ENCODE results near the gene GPALPP1. TPM values are rescaled to one million over a fixed set of nuclear protein-coding genes. Genes with fewer than 3 reads are reported as not detected.

Gene GPALPP1
- total RNA-seq, 2 donors from 2014 or later = 25.8 to 36.4 TPM

- WGBS, 2 experiments (ENCODE audit: insufficient coverage in 1 of 2, insufficient read length in 1 of 2) = 92 to 94% methylated on average over 2 to 3 of the region's 3 CpGs
Observed at GRCh38 chr13:45021250-45021649, 31.9 kb downstream of the GPALPP1 start.

GRCh38 chr13:45024847-45025246, 35.5 kb downstream of the GPALPP1 start:
- no peaks in the 10 kb centered on the region for H3K27me3 Mint-ChIP-seq (ENCODE audit: insufficient read depth)
- TF ChIP-seq CTCF (conservative IDR thresholded peaks at IDR 0.05) = no peak
- Histone ChIP-seq H3K9ac (ENCODE audit: extremely low read depth, low read length, poor library complexity, severe bottlenecking) (no peak overlapping the region), H3K9me3 (ENCODE audit: control insufficient read depth, low read length) (no peaks in the 10 kb centered on the region), H3K27ac (ENCODE audit: low read depth, low read length) (no peak overlapping the region), H3K36me3 (ENCODE audit: control insufficient read depth, insufficient read depth, low read length) (peaks cover 45% of the 10 kb centered on the region), H3K4me3 (ENCODE audit: low read length) (no peak overlapping the region), H3K4me1 (ENCODE audit: control insufficient read depth, insufficient read depth, low read length) (no peaks in the 10 kb centered on the region), H3K27me3 (ENCODE audit: control insufficient read depth, insufficient read depth, low read length, poor library complexity, severe bottlenecking) (no peaks in the 10 kb centered on the region)
- H3K4me1 Mint-ChIP-seq = peaks cover 5% of the 10 kb centered on the region
- no peak for DNase-seq
- no peaks in the 10 kb centered on the region for H3K9me3 Mint-ChIP-seq
- H3K27ac Mint-ChIP-seq = no peak overlapping the region
- H3K36me3 Mint-ChIP-seq (ENCODE audit: low read depth) = peaks cover 20% of the 10 kb centered on the region
- no peak overlapping the region for H3K4me3 Mint-ChIP-seq
- WGBS, 2 experiments (ENCODE audit: insufficient coverage in 1 of 2, insufficient read length in 1 of 2) = 78 to 86% methylated on average over 2 of the region's 2 CpGs

More at GRCh38 chr13:45021250-45021649, 31.9 kb downstream of the GPALPP1 start:
- Mint-ChIP-seq H3K9me3 (no peaks in the 10 kb centered on the region), H3K27me3 (ENCODE audit: insufficient read depth) (no peaks in the 10 kb centered on the region), H3K4me1 (no peaks in the 10 kb centered on the region), H3K4me3 (no peak overlapping the region), H3K27ac (no peak overlapping the region), H3K36me3 (ENCODE audit: low read depth) (peaks cover 33% of the 10 kb centered on the region)
- Histone ChIP-seq H3K27me3 (ENCODE audit: control insufficient read depth, insufficient read depth, low read length, poor library complexity, severe bottlenecking) (no peaks in the 10 kb centered on the region), H3K9me3 (ENCODE audit: control insufficient read depth, low read length) (no peaks in the 10 kb centered on the region), H3K9ac (ENCODE audit: extremely low read depth, low read length, poor library complexity, severe bottlenecking) (no peak overlapping the region), H3K36me3 (ENCODE audit: control insufficient read depth, insufficient read depth, low read length) (peaks cover 52% of the 10 kb centered on the region), H3K4me3 (ENCODE audit: low read length) (no peak overlapping the region), H3K4me1 (ENCODE audit: control insufficient read depth, insufficient read depth, low read length) (no peaks in the 10 kb centered on the region), H3K27ac (ENCODE audit: low read depth, low read length) (no peak overlapping the region)
- no peak for TF ChIP-seq CTCF (conservative IDR thresholded peaks at IDR 0.05)
- no peak for DNase-seq

- H3K36me3 Mint-ChIP-seq (ENCODE audit: low read depth) = peaks cover 14% of the 10 kb centered on the region
- H3K27me3 ChIP-seq (ENCODE audit: control insufficient read depth, insufficient read depth, low read length, poor library complexity, severe bottlenecking) = no peaks in the 10 kb centered on the region
- no peak overlapping the region for H3K4me3 Mint-ChIP-seq
- H3K4me1 Mint-ChIP-seq = peaks cover 12% of the 10 kb centered on the region
- H3K9me3 Mint-ChIP-seq = no peaks in the 10 kb centered on the region
- no peaks in the 10 kb centered on the region for H3K4me1 ChIP-seq (ENCODE audit: control insufficient read depth, insufficient read depth, low read length)
- 97 to 100% methylated on average over 1 to 2 of the region's 2 CpGs for WGBS, 2 experiments (ENCODE audit: insufficient coverage in 1 of 2, insufficient read length in 1 of 2)
- H3K4me3 ChIP-seq (ENCODE audit: low read length) = no peak overlapping the region
- DNase-seq = no peak
- H3K27ac ChIP-seq (ENCODE audit: low read depth, low read length) = no peak overlapping the region
- peaks cover 14% of the 10 kb centered on the region for H3K36me3 ChIP-seq (ENCODE audit: control insufficient read depth, insufficient read depth, low read length)
- H3K27me3 Mint-ChIP-seq (ENCODE audit: insufficient read depth) = no peaks in the 10 kb centered on the region
- H3K27ac Mint-ChIP-seq = no peak overlapping the region
- TF ChIP-seq CTCF (conservative IDR thresholded peaks at IDR 0.05) = no peak
- H3K9me3 ChIP-seq (ENCODE audit: control insufficient read depth, low read length) = no peaks in the 10 kb centered on the region
- H3K9ac ChIP-seq (ENCODE audit: extremely low read depth, low read length, poor library complexity, severe bottlenecking) = no peak overlapping the region
Observed at GRCh38 chr13:45034342-45034741, 45.0 kb downstream of the GPALPP1 start.

All from endodermal cell (in vitro differentiated cells).